HepG2 (cell line): ENCODE results near the gene KIF7. TPM values are rescaled to one million over a fixed set of nuclear protein-coding genes. Genes with fewer than 3 reads are reported as not detected.

ENCODE experiments used
- ATAC-seq: fragments of 200-7000 bp; cut with Tn5 transposase; 3 replicates; pipeline ENCODE4 v1.9.1; 2020; ENCODE audit warnings: mild to moderate bottlenecking, moderate library complexity
- BruUV-seq: library from RNA; stranded (reverse); fragments of 400-500 nt; replicated peaks from 2 replicates; lab custom pipeline; 2021; lab: Mats Ljungman, UMichigan
- CTCF ChIA-PET: fragments of 300-600 bp; formaldehyde crosslinking; extraction: SDS; loops from one replicate; lab custom pipeline; 2021; ENCODE audit warnings: low total read pairs, inconsistent platforms, low intra/inter-chr PET ratio; lab: Yijun Ruan, JAX
- POLR2A ChIA-PET: fragments of 350-600 bp; sonication (Branson Sonifier 250); formaldehyde crosslinking; loops from one replicate; lab custom pipeline; 2020; ENCODE audit warnings: antibody characterized with exemption, inconsistent platforms; lab: Yijun Ruan, JAX
- DNase-seq: peaks from one replicate; pipeline ENCODE4 v3.0.0-alpha.2; 2015; ENCODE audit warnings: low spot score
- FAIRE-seq: peaks from 3 replicates; lab custom pipeline; 2011; peaks lifted over from hg19 to GRCh38; lab: Jason Lieb, UNC
- H2AFZ ChIP-seq: one replicate; pipeline ENCODE4 v1.6.1; 2011; ENCODE audit warnings: low read length, inconsistent platforms
- H3K27ac ChIP-seq: fragments of 300-600 bp; 3 replicates; pipeline ENCODE4 v1.8.0; 2011; ENCODE audit warnings: mixed run types, mild to moderate bottlenecking, mixed read lengths, low read length, inconsistent platforms; ENCODE audit not compliant: insufficient read depth; ENCODE audit errors: extremely low read length
- H3K27me3 ChIP-seq, 2 experiments: fragments of 200-600 bp in 1 of 2; 2 replicates in 1 of 2; 3 replicates in 1 of 2; pipeline versions ENCODE4 v1.6.0 to v1.8.0; 2011; ENCODE audit warnings: low read length in 2 of 2, mild to moderate bottlenecking in 2 of 2, moderate library complexity in 2 of 2, inconsistent platforms in 1 of 2; ENCODE audit not compliant: insufficient read depth in 2 of 2, control insufficient read depth in 1 of 2
- H3K36me3 ChIP-seq, 2 experiments: fragments of 200-600 bp in 1 of 2; replicated peaks in 1 of 2; 2 replicates in 1 of 2; 3 replicates in 1 of 2; pipeline versions ENCODE4 v1.5.1 to v1.8.0; 2011; ENCODE audit warnings: low read length in 2 of 2, inconsistent platforms in 1 of 2; ENCODE audit not compliant: insufficient read depth in 2 of 2, control insufficient read depth in 1 of 2
- H3K4me1 ChIP-seq: 2 replicates; pipeline ENCODE4 v1.5.1; 2012; ENCODE audit warnings: low read length, inconsistent platforms; ENCODE audit not compliant: insufficient read depth
- H3K4me2 ChIP-seq: 2 replicates; pipeline ENCODE4 v1.6.0; 2011; ENCODE audit warnings: low read depth, low read length, inconsistent platforms
- H3K4me3 ChIP-seq, 3 experiments: fragments of 200-600 bp in 1 of 3; sonication (generic), shearing (Covaris generic) in 1 of 3; replicated peaks in 1 of 3; 2 replicates each; pipeline ENCODE4 v1.5.1; 2011 to 2016; ENCODE audit warnings: low read length in 3 of 3, inconsistent platforms in 2 of 3, low read depth in 2 of 3, mild to moderate bottlenecking in 2 of 3, control low read depth in 1 of 3, mixed read lengths in 1 of 3; ENCODE audit not compliant: insufficient read depth in 1 of 3
- H3K79me2 ChIP-seq: one replicate; pipeline ENCODE4 v1.6.1; 2011; ENCODE audit warnings: low read length, inconsistent platforms; ENCODE audit not compliant: insufficient read depth
- H3K9ac ChIP-seq: 2 replicates; pipeline ENCODE4 v1.6.0; 2011; ENCODE audit warnings: mild to moderate bottlenecking, low read depth, low read length, inconsistent platforms; ENCODE audit not compliant: insufficient read depth
- H3K9me3 ChIP-seq: 2 replicates; pipeline ENCODE4 v1.5.1; 2012; ENCODE audit warnings: mild to moderate bottlenecking, low read length
- H4K20me1 ChIP-seq: 2 replicates; pipeline ENCODE4 v1.6.0; 2011; ENCODE audit warnings: inconsistent platforms, mild to moderate bottlenecking, low read length, moderate library complexity; ENCODE audit not compliant: insufficient read depth
- BHLHE40 ChIP-seq: IDR thresholded peaks from 2 replicates; pipeline ENCODE4 v1.6.1; 2011; ENCODE audit warnings: low read length, improper control_type of control experiment
- ISL2 ChIP-seq: sonication (generic); formaldehyde crosslinking; IDR thresholded peaks from 2 replicates; pipeline ENCODE4 v1.5.0; 2020; ENCODE audit warnings: missing genetic modification reagents
- PAX8 ChIP-seq: sonication (generic); formaldehyde crosslinking; IDR thresholded peaks from 2 replicates; pipeline ENCODE4 v1.8.0; 2022; ENCODE audit warnings: mild to moderate bottlenecking, missing genetic modification reagents, borderline replicate concordance
- ZNF749 ChIP-seq: sonication (generic); formaldehyde crosslinking; IDR thresholded peaks from 2 replicates; pipeline ENCODE4 v1.8.0; 2022; ENCODE audit warnings: mild to moderate bottlenecking, missing genetic modification reagents, moderate library complexity, borderline replicate concordance
- WGBS: methylation state at CpG from one replicate; pipeline ENCODE4 v1.1.6; 2017; ENCODE audit warnings: low lambda C conversion rate; 5-methylcytosine and 5-hydroxymethylcytosine counted together
- in situ Hi-C: cut with HindIII; loops from 2 replicates; pipeline ENCODE4 v1.10.0; 2017; ENCODE audit warnings: low pct_unique_long_range_greater_than_20kb; ENCODE audit not compliant: extremely low pct_ligation_motif_present
- intact Hi-C: fragments of 100-400 bp; cut with micrococcal nuclease; formaldehyde crosslinking; loops from one replicate; pipeline ENCODE4 v1.10.0; 2022; ENCODE audit not compliant: unreplicated experiment
- polyA plus RNA-seq, 8 experiments: library from polyadenylated mRNA; depleted of rRNA in 3 of 8; stranded (reverse) in 7 of 8; unstranded in 1 of 8; fragments of >200 nt; fragmentation: Illumina TruSeq in 4 of 8; extraction: Trizol in 4 of 8; gene quantifications; 2 replicates each; pipeline versions ENCODE4 v1.2.1 to v1.2.3, GENCODE V29; 2011 to 2016; ENCODE audit warnings: low read depth in 4 of 8, missing spikeins in 1 of 8, mixed read lengths in 1 of 8; ENCODE audit not compliant: insufficient read depth in 1 of 8
- total RNA-seq, 5 experiments: library from RNA; depleted of rRNA; stranded (reverse); fragments of >200 nt; fragmentation: Illumina TruSeq; extraction: Trizol; gene quantifications; 2 replicates each; pipeline ENCODE4 v1.2.3, GENCODE V29; 2016; ENCODE audit warnings: low read depth in 1 of 5
- TF ChIP-seq, protein P1 (sequence below): sonication (generic); formaldehyde crosslinking; IDR thresholded peaks from 2 replicates; pipeline ENCODE4 v1.8.1; 2022; ENCODE audit warnings: mild to moderate bottlenecking, missing genetic modification reagents
- TF ChIP-seq, protein P2 (sequence below): sonication (generic); formaldehyde crosslinking; IDR thresholded peaks from 2 replicates; pipeline ENCODE4 v1.8.1; 2023; ENCODE audit warnings: mild to moderate bottlenecking, missing genetic modification reagents
- TF ChIP-seq, protein P3 (sequence below): sonication (generic); formaldehyde crosslinking; IDR thresholded peaks from 2 replicates; pipeline ENCODE4 v1.9.0; 2021; ENCODE audit warnings: missing genetic modification reagents, borderline replicate concordance

Gene KIF7
- total and polyA plus RNA-seq, 2 of the 13 experiments (the other 11 are each of a cell fraction or from before 2014, with no cell fraction given), result 1.5 to 6.2 TPM

DNA sequence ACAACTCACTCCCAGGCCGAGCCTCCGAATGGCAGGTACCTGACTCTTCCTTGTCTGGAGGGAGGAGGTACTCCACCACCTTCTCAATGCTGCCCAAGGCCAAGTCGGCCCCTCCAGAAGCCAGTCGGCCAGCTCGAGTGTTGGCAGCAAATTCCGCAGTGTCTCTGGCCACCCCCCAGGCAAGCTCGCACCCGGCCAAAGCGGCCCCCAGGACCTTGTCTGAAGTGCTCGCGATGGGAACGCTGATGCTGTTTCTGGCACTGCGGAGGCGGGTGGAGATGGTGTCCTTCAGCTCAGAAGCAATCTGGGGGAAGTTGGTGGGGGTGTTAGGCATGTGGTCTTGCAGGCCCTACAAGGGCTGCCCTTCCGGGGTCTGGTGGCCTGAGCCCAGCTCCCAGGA is 14.7 kb upstream of the KIF7 start (continued):
- TF ChIP-seq PAX8 (CRISPR knock-in tag) (no peak), ISL2 (CRISPR knock-in tag) (no peak), ZNF749 (no peak), BHLHE40 (no peak)
- TF ChIP-seq, protein P1, sequence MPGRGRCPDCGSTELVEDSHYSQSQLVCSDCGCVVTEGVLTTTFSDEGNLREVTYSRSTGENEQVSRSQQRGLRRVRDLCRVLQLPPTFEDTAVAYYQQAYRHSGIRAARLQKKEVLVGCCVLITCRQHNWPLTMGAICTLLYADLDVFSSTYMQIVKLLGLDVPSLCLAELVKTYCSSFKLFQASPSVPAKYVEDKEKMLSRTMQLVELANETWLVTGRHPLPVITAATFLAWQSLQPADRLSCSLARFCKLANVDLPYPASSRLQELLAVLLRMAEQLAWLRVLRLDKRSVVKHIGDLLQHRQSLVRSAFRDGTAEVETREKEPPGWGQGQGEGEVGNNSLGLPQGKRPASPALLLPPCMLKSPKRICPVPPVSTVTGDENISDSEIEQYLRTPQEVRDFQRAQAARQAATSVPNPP (CRISPR knock-in tag), result no peak
- TF ChIP-seq, protein P2, sequence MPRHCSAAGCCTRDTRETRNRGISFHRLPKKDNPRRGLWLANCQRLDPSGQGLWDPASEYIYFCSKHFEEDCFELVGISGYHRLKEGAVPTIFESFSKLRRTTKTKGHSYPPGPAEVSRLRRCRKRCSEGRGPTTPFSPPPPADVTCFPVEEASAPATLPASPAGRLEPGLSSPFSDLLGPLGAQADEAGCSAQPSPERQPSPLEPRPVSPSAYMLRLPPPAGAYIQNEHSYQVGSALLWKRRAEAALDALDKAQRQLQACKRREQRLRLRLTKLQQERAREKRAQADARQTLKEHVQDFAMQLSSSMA (CRISPR knock-in tag), result no peak

DNA sequence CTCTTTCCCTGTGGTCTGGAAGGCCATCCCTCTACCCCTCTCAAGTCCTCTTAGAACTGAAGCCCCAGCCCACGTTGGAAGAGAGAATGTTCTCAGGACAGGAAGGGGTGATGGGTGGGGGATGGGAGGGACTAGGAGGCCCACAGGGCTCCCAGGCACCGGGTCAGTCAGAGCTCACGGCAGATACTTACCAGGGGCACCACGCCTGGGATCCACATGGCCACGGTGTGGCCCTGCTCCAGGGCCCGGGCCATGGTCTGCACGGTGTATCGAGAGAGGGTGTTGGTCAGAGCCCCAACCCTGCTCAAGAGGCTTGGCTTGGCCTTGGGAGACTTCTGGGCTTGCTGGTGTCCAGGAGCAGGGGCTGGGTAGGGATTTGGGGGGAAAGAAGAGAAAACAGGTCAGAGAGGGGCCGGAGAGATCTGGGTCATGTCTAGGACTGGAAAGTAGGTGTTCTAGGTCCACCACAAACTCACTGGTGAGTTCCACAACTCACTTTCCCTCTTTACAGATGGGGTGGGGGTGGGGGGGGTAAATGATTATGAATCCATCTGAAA is 14.1 kb upstream of the KIF7 start:
- BruUV-seq, result no TSS peak
- ChIA-PET CTCF (no interaction called here), POLR2A (no interaction called here)
- intact Hi-C loops, result no loop called here
- Histone ChIP-seq H3K79me2 (no peaks in the 10 kb centered on the region), H3K36me3 (no peaks in the 10 kb centered on the region), H3K27me3 (no peaks in the 10 kb centered on the region), H3K9ac (no peak overlapping the region), H3K27ac (no peak overlapping the region), H3K9me3 (no peaks in the 10 kb centered on the region), H3K4me2 (no peak overlapping the region), H3K4me3 (no peak overlapping the region), H2AFZ (no peak overlapping the region), H4K20me1 (no peaks in the 10 kb centered on the region), H3K4me1 (peaks cover 30% of the 10 kb centered on the region)
- no peak for FAIRE-seq
- no peak for DNase-seq
- no peak for ATAC-seq
- TF ChIP-seq, protein P3, sequence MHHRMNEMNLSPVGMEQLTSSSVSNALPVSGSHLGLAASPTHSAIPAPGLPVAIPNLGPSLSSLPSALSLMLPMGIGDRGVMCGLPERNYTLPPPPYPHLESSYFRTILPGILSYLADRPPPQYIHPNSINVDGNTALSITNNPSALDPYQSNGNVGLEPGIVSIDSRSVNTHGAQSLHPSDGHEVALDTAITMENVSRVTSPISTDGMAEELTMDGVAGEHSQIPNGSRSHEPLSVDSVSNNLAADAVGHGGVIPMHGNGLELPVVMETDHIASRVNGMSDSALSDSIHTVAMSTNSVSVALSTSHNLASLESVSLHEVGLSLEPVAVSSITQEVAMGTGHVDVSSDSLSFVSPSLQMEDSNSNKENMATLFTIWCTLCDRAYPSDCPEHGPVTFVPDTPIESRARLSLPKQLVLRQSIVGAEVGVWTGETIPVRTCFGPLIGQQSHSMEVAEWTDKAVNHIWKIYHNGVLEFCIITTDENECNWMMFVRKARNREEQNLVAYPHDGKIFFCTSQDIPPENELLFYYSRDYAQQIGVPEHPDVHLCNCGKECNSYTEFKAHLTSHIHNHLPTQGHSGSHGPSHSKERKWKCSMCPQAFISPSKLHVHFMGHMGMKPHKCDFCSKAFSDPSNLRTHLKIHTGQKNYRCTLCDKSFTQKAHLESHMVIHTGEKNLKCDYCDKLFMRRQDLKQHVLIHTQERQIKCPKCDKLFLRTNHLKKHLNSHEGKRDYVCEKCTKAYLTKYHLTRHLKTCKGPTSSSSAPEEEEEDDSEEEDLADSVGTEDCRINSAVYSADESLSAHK (CRISPR knock-in tag), result no peak
- 64% methylated on average over 8 of the region's 9 CpGs for WGBS
- in situ Hi-C loops, result no loop called here
